Left cardiac atrium (tissue), 4 donors: ENCODE data around the gene DGKB. TPM values are rescaled to one million over a fixed set of nuclear protein-coding genes. Genes with fewer than 3 reads are reported as not detected.

Source experiments
- ATAC-seq, 2 donors: fragments of 200-7000 bp; cut with Tn5 transposase; one replicate each; pipeline ENCODE4 v1.9.1; 2020; ENCODE audit warnings: mild to moderate bottlenecking in 2 of 2, moderate library complexity in 2 of 2
- DNase-seq: peaks from one replicate; pipeline ENCODE4 v3.0.0-alpha.2; 2020
- intact Hi-C, 2 donors: fragments of 100-400 bp; cut with DNase I; formaldehyde crosslinking; loops; one replicate each; pipeline versions ENCODE4 v1.14.1 to v1.15.1; 2022 to 2023
- total RNA-seq, 2 donors: library from RNA; stranded (reverse); fragmentation: NEBNext Ultra II Directional; extraction: Animal tissue kit (Norgen Biotek cat#: 25700); gene quantifications; one replicate each; pipeline ENCODE4 v1.2.1, GENCODE V29; 2021
- donor health status: DM: no; HTN: yes; CAD: no.
- donor health status: DM: no; HTN: yes; CAD: no; lungs with severe emphysema.
- donor health status: DM: yes; HTN: yes; CAD: no.
- donor health status: Dilated cardiomyopathy.

DGKB gene
- total RNA-seq, 2 donors from 2014 or later: 0.38 to 1.9 TPM

- intact Hi-C loops: no loop called here
- no peak for ATAC-seq
- DNase-seq: no peak
Measured at GRCh38 chr7:14639329-14639728, 263.2 kb downstream of the DGKB start.

GRCh38 chr7:14637968-14638367 is 264.6 kb downstream of the DGKB start:
- DNase-seq: no peak
- no peak for ATAC-seq
- intact Hi-C loops: no loop called here

- DNase-seq: no peak
- intact Hi-C loops: no loop called here
- no peak for ATAC-seq
Measured at GRCh38 chr7:14635955-14636354, 266.6 kb downstream of the DGKB start.

GRCh38 chr7:14630048-14630447 is 272.5 kb downstream of the DGKB start:
- DNase-seq (no peak), ATAC-seq (no peak)
- intact Hi-C loops: no loop called here

GRCh38 chr7:14628516-14628915 is 274.0 kb downstream of the DGKB start:
- no peak for ATAC-seq
- intact Hi-C loops: no loop called here
- DNase-seq: no peak

GRCh38 chr7:14626076-14626475 is 276.5 kb downstream of the DGKB start:
- intact Hi-C loops: no loop called here
- ATAC-seq (no peak), DNase-seq (no peak)

GRCh38 chr7:14622559-14622958 is 280.0 kb downstream of the DGKB start:
- DNase-seq (no peak), ATAC-seq (no peak)
- intact Hi-C loops: no loop called here

GRCh38 chr7:14606101-14606500 is 296.4 kb downstream of the DGKB start:
- intact Hi-C loops: no loop called here
- ATAC-seq (no peak), DNase-seq (no peak)

- DNase-seq (no peak), ATAC-seq (no peak)
- intact Hi-C loops: no loop called here
Measured at GRCh38 chr7:14604606-14605005, 297.9 kb downstream of the DGKB start.

- ATAC-seq: no peak
- DNase-seq: no peak
- intact Hi-C loops: no loop called here
Measured at GRCh38 chr7:14602851-14603250, 299.7 kb downstream of the DGKB start.

- intact Hi-C loops: no loop called here
- no peak for ATAC-seq
- DNase-seq: no peak
Measured at GRCh38 chr7:14600766-14601367, 301.7 kb downstream of the DGKB start.

GRCh38 chr7:14598978-14599377 is 303.6 kb downstream of the DGKB start:
- DNase-seq: no peak
- peak in 1 of 2 donors; percentile 71 for ATAC-seq
- intact Hi-C loops: no loop called here

- DNase-seq (no peak), ATAC-seq (no peak)
- intact Hi-C loops: no loop called here
Measured at GRCh38 chr7:14596421-14596820, 306.1 kb downstream of the DGKB start.

- intact Hi-C loops: no loop called here
- ATAC-seq: no peak
Measured at GRCh38 chr7:14590206-14590605, 312.3 kb downstream of the DGKB start.

GRCh38 chr7:14585232-14585631 is 317.3 kb downstream of the DGKB start:
- ATAC-seq: no peak
- DNase-seq: no peak
- intact Hi-C loops: no loop called here

More at GRCh38 chr7:14590206-14590605, 312.3 kb downstream of the DGKB start:
- no peak for DNase-seq

GRCh38 chr7:14583518-14583917 is 319.0 kb downstream of the DGKB start:
- intact Hi-C loops: no loop called here
- DNase-seq (no peak), ATAC-seq (no peak)

- intact Hi-C loops: no loop called here
- DNase-seq (no peak), ATAC-seq (no peak)
Measured at GRCh38 chr7:14582010-14582409, 320.5 kb downstream of the DGKB start.

GRCh38 chr7:14579971-14580370 is 322.6 kb downstream of the DGKB start:
- ATAC-seq (no peak), DNase-seq (no peak)

GRCh38 chr7:14576578-14576977 is 326.0 kb downstream of the DGKB start:
- no peak for ATAC-seq
- no peak for DNase-seq
- intact Hi-C loops: no loop called here

More at GRCh38 chr7:14579971-14580370, 322.6 kb downstream of the DGKB start:
- intact Hi-C loops: no loop called here

- ATAC-seq: no peak
- intact Hi-C loops: no loop called here
- no peak for DNase-seq
Measured at GRCh38 chr7:14570750-14571607, 331.6 kb downstream of the DGKB start.

GRCh38 chr7:14552060-14552459 is 350.5 kb downstream of the DGKB start:
- ATAC-seq: no peak
- intact Hi-C loops: no loop called here
- no peak for DNase-seq
